Measurements from ENCODE around the gene APBB1IP.

Gene APBB1IP

DNA sequence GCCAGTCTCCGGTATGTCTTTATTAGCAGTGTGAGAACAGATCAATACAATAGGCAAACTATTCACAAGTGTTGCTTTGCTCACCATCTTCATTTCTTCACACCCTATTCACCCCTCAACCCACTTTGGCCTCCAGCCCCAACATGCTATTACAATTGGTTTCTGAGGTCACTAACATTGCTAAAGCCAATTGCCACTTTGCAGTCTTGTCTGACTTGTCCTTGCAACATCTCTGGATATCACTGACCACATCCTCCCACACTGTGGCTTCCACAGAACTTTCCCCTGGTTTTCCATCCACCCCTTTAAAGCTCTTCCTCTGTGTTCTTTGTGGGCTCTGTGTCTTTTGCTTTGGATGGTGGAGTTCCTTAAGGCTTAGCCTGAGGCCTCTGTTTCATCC is 5.2 kb upstream of the APBB1IP start:
- TF ChIP-seq, protein P1, sequence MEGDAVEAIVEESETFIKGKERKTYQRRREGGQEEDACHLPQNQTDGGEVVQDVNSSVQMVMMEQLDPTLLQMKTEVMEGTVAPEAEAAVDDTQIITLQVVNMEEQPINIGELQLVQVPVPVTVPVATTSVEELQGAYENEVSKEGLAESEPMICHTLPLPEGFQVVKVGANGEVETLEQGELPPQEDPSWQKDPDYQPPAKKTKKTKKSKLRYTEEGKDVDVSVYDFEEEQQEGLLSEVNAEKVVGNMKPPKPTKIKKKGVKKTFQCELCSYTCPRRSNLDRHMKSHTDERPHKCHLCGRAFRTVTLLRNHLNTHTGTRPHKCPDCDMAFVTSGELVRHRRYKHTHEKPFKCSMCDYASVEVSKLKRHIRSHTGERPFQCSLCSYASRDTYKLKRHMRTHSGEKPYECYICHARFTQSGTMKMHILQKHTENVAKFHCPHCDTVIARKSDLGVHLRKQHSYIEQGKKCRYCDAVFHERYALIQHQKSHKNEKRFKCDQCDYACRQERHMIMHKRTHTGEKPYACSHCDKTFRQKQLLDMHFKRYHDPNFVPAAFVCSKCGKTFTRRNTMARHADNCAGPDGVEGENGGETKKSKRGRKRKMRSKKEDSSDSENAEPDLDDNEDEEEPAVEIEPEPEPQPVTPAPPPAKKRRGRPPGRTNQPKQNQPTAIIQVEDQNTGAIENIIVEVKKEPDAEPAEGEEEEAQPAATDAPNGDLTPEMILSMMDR (IDR thresholded peaks at IDR 0.05; ENCODE audit: control insufficient read depth, extremely low read depth, insufficient read depth) = no peak
- no peak for DNase-seq (ENCODE audit: low read depth)
- H3K4me3 ChIP-seq (ENCODE audit: low read depth, low read length) = no peak overlapping the region

DNA sequence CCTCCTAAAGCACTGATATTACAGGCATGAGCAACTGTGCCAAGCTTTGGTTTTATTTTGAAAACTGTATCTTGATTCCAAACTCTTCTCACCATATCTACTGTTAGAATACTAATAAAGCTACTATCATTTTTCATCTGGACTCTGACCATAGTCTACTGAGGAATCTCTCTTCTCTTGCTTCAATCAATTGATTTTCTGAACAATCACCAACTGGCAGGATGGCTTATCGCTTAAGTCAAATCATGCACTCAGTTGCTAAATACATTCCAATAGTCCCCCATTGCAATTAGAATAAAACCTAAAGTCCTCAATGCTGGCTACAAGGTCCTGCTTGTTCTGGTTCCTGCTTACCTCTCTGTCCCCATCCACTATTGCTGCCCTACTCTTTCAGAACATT is 2.3 kb upstream of the APBB1IP start:
- TF ChIP-seq, protein P1 (IDR thresholded peaks at IDR 0.05; ENCODE audit: control insufficient read depth, extremely low read depth, insufficient read depth) = no peak
- no peak for DNase-seq (ENCODE audit: low read depth)
- no peak overlapping the region for H3K4me3 ChIP-seq (ENCODE audit: low read depth, low read length)

DNA sequence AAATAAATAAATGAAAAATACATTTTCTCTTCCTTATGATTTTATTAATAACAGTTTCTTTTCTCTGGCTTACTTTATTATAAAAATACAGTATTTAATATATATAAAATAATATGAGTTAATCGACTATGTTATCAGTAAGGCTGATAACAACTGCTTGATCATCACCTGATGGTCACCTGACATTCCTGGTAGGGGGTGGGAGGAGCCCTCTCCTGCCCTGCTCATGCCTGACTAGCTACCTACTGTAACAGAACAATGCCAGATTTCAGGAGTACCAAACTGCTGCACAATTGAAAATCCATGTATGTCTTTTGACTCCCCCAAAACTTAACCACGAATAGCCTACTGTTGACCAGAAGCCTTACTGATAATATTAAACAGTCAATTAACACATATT is 1.3 kb upstream of the APBB1IP start:
- DNase-seq (ENCODE audit: low read depth) = no peak
- H3K4me3 ChIP-seq (ENCODE audit: low read depth, low read length) = no peak overlapping the region
- TF ChIP-seq, protein P1 (IDR thresholded peaks at IDR 0.05; ENCODE audit: control insufficient read depth, extremely low read depth, insufficient read depth) = no peak

DNA sequence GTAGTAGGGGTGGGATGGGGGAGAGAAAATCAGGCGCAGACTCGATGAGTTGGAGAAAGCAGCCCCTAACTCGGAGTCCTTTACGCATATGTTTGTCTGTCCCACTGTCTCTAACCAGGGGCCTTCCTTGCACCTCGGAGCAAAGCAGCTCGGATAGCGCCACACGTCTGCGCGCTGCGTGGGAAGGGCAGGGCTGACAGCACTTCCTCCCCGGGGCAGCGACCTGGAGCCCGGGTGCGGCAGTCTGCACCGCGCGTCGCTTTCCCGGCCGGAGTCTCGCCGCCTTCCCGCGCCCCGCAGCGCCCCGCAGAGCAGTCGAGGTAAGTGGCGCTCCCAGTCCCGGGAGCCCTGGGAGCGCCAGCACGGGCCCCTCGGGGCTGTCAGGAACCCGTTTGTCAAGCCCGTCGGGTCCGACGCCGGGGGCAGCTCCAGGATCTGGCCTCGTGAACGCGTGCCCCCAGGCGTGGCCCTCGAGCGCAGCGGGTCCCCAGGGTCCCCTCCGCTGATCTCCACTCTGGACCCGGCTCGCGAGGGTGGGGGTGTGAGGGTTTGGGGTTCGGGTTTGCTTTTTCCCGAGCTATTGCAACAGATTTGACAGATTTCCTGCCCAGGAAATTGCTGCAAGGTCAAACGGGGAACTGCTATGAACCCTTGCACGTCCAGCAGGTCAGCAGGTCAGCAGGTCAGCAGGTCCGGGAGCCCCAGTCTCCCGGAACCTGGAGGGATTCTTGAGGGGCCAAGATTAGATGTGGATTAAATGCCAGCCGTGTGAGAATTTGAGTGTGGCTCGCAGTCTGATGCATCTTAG is 597 bp downstream of the APBB1IP start:
- H3K4me3 ChIP-seq (ENCODE audit: low read depth, low read length) = no peak overlapping the region
- DNase-seq (ENCODE audit: low read depth) = no peak
- TF ChIP-seq, protein P1 (IDR thresholded peaks at IDR 0.05; ENCODE audit: control insufficient read depth, extremely low read depth, insufficient read depth) = no peak

DNA sequence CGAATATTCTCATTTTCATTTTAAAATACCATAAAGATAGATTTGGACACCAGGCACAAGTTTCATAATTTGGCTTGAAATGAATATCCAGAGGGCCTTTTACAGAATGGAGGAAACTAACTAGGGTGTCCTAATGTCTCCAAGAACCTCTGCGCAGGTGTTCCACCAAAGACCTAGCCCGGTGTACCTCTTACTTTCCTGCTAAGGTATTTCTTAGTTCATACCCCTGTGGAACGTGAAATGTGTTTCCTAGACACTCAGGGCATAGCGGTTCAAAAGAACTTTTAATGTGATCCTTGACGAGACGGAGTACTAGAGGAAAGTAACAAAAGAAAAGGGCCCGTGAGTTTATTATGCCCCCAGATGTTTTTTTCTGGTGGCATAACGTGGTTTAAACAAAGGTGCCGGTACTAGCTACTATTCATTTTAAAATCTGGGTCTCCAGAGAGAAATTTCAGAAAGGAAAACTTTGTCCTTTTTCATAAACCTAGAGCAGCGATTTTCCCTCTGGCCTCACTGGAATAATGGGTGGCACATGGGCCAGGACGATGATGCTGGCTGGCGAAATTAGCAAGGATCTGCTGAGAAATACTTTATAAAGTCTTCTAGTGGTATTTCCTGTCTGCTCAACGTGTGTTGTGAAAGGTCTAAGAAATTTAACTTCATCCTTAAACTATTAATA is 1.4 kb downstream of the APBB1IP start:
- TF ChIP-seq, protein P1 (IDR thresholded peaks at IDR 0.05; ENCODE audit: control insufficient read depth, extremely low read depth, insufficient read depth) = no peak
- no peak for DNase-seq (ENCODE audit: low read depth)
- H3K4me3 ChIP-seq (ENCODE audit: low read depth, low read length) = no peak overlapping the region

DNA sequence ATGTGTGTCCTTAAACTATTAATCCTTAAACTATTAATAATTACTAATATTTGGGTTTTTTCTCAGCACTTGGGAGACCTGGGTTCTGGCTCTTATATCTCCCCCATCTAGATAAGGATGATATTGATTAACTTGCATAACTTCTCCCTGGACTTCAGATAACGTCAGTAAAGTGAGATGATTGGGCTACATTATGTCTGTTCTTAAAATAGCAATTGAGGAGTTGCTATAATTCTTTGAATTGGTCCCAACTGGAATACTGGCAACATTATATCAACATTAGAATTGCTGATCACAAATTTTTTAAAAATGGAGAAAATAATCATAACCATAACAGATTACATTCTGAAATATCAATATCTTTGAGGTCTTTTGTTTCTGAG is 1.9 kb downstream of the APBB1IP start:
- TF ChIP-seq, protein P1 (IDR thresholded peaks at IDR 0.05; ENCODE audit: control insufficient read depth, extremely low read depth, insufficient read depth) = no peak
- no peak for DNase-seq (ENCODE audit: low read depth)
- H3K4me3 ChIP-seq (ENCODE audit: low read depth, low read length) = no peak overlapping the region

Measured in LNCaP clone FGC (cell line).